DMS53 (cell line): ENCODE measurements around the gene RPL37A.
A peak's percentile ranks its signal among the peaks of the same experiment; 100 is the strongest.

Experiments
- DNase-seq: peaks from one replicate; lab custom pipeline; 2025; lab: John Stamatoyannopoulos, UW

Gene RPL37A

GRCh38 chr2:216498379-216499352 is at the start of gene RPL37A:
Gene RPL37A, plus strand, starts transcription at chr2:216498844. Its CDS starts 31 bp downstream, at chr2:216498875.
- DNase-seq, result peak; percentile 96

GRCh38 chr2:216450346-216450745 is 48.3 kb upstream of the RPL37A start:
- DNase-seq, result no peak

GRCh38 chr2:216450784-216451183 is 47.9 kb upstream of the RPL37A start:
- no peak for DNase-seq

- no peak for DNase-seq
Measured at GRCh38 chr2:216453955-216454614, 44.6 kb upstream of the RPL37A start.

GRCh38 chr2:216463148-216463547 is 35.5 kb upstream of the RPL37A start:
- DNase-seq, result no peak

- no peak for DNase-seq
Measured at GRCh38 chr2:216464104-216464720, 34.4 kb upstream of the RPL37A start.

GRCh38 chr2:216465579-216466195 is 33.0 kb upstream of the RPL37A start:
- DNase-seq, result no peak

GRCh38 chr2:216467845-216468244 is 30.8 kb upstream of the RPL37A start:
- DNase-seq, result no peak

GRCh38 chr2:216469661-216470060 is 29.0 kb upstream of the RPL37A start:
- no peak for DNase-seq

- DNase-seq, result no peak
Measured at GRCh38 chr2:216473187-216473586, 25.5 kb upstream of the RPL37A start.

- DNase-seq, result no peak
Measured at GRCh38 chr2:216474925-216475670, 23.5 kb upstream of the RPL37A start.

GRCh38 chr2:216475767-216476166 is 22.9 kb upstream of the RPL37A start:
- DNase-seq, result no peak

- DNase-seq, result no peak
Measured at GRCh38 chr2:216477283-216478035, 21.2 kb upstream of the RPL37A start.

- DNase-seq, result peak; percentile 15
Measured at GRCh38 chr2:216478151-216478550, 20.5 kb upstream of the RPL37A start.

- no peak for DNase-seq
Measured at GRCh38 chr2:216478791-216479190, 19.9 kb upstream of the RPL37A start.

- DNase-seq, result no peak
Measured at GRCh38 chr2:216480221-216480620, 18.4 kb upstream of the RPL37A start.

- no peak for DNase-seq
Measured at GRCh38 chr2:216482640-216483039, 16.0 kb upstream of the RPL37A start.

- no peak for DNase-seq
Measured at GRCh38 chr2:216485237-216485636, 13.4 kb upstream of the RPL37A start.

GRCh38 chr2:216485745-216486144 is 12.9 kb upstream of the RPL37A start:
- DNase-seq, result no peak

- no peak for DNase-seq
Measured at GRCh38 chr2:216486271-216486670, 12.4 kb upstream of the RPL37A start.

- no peak for DNase-seq
Measured at GRCh38 chr2:216486708-216487107, 11.9 kb upstream of the RPL37A start.
